Suprapubic skin (tissue), 4 donors: Measurements from ENCODE around the gene CLEC2D.

Source experiments
- CTCF ChIP-seq, 2 donors: fragments of 200-600 bp in 1 of 2; fragments of 450-650 bp in 1 of 2; sonication (generic) in 1 of 2; IDR thresholded peaks; one replicate each; pipeline ENCODE4 v1.5.1; 2016 to 2019; ENCODE audit warnings: antibody characterized with exemption in 2 of 2, mild to moderate bottlenecking in 1 of 2, moderate library complexity in 1 of 2
- POLR2A ChIP-seq, 2 donors: fragments of 450-650 bp; IDR thresholded peaks; one replicate each; pipeline ENCODE4 v1.6.1; 2017; ENCODE audit warnings: antibody characterized with exemption in 2 of 2, mild to moderate bottlenecking in 2 of 2, moderate library complexity in 2 of 2
- POLR2AphosphoS5 ChIP-seq, 3 donors: sonication (generic); formaldehyde crosslinking; IDR thresholded peaks; one replicate each; pipeline ENCODE4 v1.6.1; 2017; ENCODE audit warnings: antibody characterized with exemption in 3 of 3

GRCh38 chr12:9731797-9732196 lies 62.3 kb downstream of the CLEC2D start:
- no peak for TF ChIP-seq CTCF (IDR thresholded peaks at IDR 0.05)
- no peak for TF ChIP-seq POLR2A (IDR thresholded peaks at IDR 0.05)
- no peak for TF ChIP-seq POLR2AphosphoS5 (IDR thresholded peaks at IDR 0.05)
